T-cell (primary cell): ENCODE results near the gene CD80. TPM values are rescaled to one million over a fixed set of nuclear protein-coding genes. Genes with fewer than 3 reads are reported as not detected.

Source experiments
- ATAC-seq, 4 experiments: fragments of 200-7000 bp in 3 of 4; fragments of 150-1000 bp in 1 of 4; cut with Tn5 transposase; replicated peaks in 1 of 4; 1 replicate in 3 of 4; 2 replicates in 1 of 4; pipeline ENCODE4 v1.10.0; 2021; ENCODE audit warnings: moderate library complexity in 3 of 4, mild to moderate bottlenecking in 2 of 4, moderate number of reproducible peaks in 1 of 4
- CTCF ChIA-PET, 2 donors: fragments of 300-600 bp; sonication (Branson Sonifier 250); formaldehyde crosslinking; loops; one replicate each; lab custom pipeline; 2022; ENCODE audit warnings: antibody characterized with exemption in 2 of 2; lab: Charles Lee
- POLR2A ChIA-PET, 2 donors: fragments of 300-600 bp; sonication (Branson Sonifier 250); formaldehyde crosslinking; loops; one replicate each; lab custom pipeline; 2022; ENCODE audit warnings: antibody characterized with exemption in 2 of 2; lab: Charles Lee
- DNase-seq, 35 experiments: peaks; one replicate each; pipeline versions ENCODE4 v3.0.0 to v3.0.0-alpha.2; 2013 to 2023
- H3K27ac ChIP-seq: one replicate; pipeline ENCODE4 v1.5.1; 2013; ENCODE audit warnings: low read length
- H3K27me3 ChIP-seq, 2 experiments: replicated peaks in 1 of 2; 1 replicate in 1 of 2; 2 replicates in 1 of 2; pipeline versions ENCODE4 v1.6.1 to v1.7.0; 2013; ENCODE audit warnings: low read length in 1 of 2, mixed read lengths in 1 of 2; ENCODE audit not compliant: control insufficient read depth in 2 of 2, insufficient read depth in 2 of 2; ENCODE audit errors: extremely low read depth in 1 of 2
- H3K36me3 ChIP-seq, 2 donors: 1 replicate in 1 of 2; 2 replicates in 1 of 2; pipeline versions ENCODE4 v1.6.1 to v1.7.0; 2013; ENCODE audit warnings: low read length in 1 of 2; ENCODE audit not compliant: control insufficient read depth in 2 of 2, insufficient read depth in 1 of 2; ENCODE audit errors: extremely low read depth in 1 of 2
- H3K4me1 ChIP-seq, 2 experiments: 1 replicate in 1 of 2; 2 replicates in 1 of 2; pipeline versions ENCODE4 v1.6.1 to v1.7.0; 2013; ENCODE audit warnings: low read length in 2 of 2, mixed read lengths in 1 of 2; ENCODE audit not compliant: insufficient read depth in 2 of 2, control insufficient read depth in 1 of 2; ENCODE audit errors: extremely low read depth in 1 of 2
- H3K4me3 ChIP-seq, 2 donors: 1 replicate in 1 of 2; 2 replicates in 1 of 2; pipeline versions ENCODE4 v1.5.1 to v1.7.0; 2013; ENCODE audit warnings: mild to moderate bottlenecking in 2 of 2, low read length in 1 of 2, moderate library complexity in 1 of 2; ENCODE audit not compliant: control insufficient read depth in 1 of 2; ENCODE audit errors: extremely low read depth in 1 of 2
- H3K9me3 ChIP-seq: 2 replicates; pipeline ENCODE4 v1.7.0; 2013
- H3K27ac Mint-ChIP-seq, 2 donors: one replicate each; pipeline ENCODE4 v1.8.0; 2020 to 2021; ENCODE audit warnings: mild to moderate bottlenecking in 2 of 2, mixed read lengths in 2 of 2
- H3K27me3 Mint-ChIP-seq, 2 donors: one replicate each; pipeline ENCODE4 v1.8.0; 2021 to 2022; ENCODE audit warnings: mixed read lengths in 2 of 2
- H3K36me3 Mint-ChIP-seq: one replicate; pipeline ENCODE4 v1.8.0; 2021; ENCODE audit warnings: mixed read lengths
- H3K4me1 Mint-ChIP-seq, 3 donors: one replicate each; pipeline ENCODE4 v1.8.0; 2020 to 2022; ENCODE audit warnings: mixed read lengths in 3 of 3, mild to moderate bottlenecking in 1 of 3
- H3K4me3 Mint-ChIP-seq, 3 donors: one replicate each; pipeline ENCODE4 v1.8.0; 2020 to 2022; ENCODE audit warnings: mild to moderate bottlenecking in 3 of 3, mixed read lengths in 3 of 3, moderate library complexity in 3 of 3
- H3K9me3 Mint-ChIP-seq, 3 donors: one replicate each; pipeline ENCODE4 v1.8.0; 2020 to 2022; ENCODE audit warnings: mixed read lengths in 3 of 3
- WGBS: methylation state at CpG from one replicate; pipeline ENCODE4 v1.1.5; 2013; ENCODE audit warnings: missing lambda C conversion rate; ENCODE audit not compliant: insufficient coverage; 5-methylcytosine and 5-hydroxymethylcytosine counted together
- total RNA-seq, 35 experiments: library from RNA in 6 of 35; stranded (reverse) in 6 of 35; fragments of 120-200 nt in 1 of 35; gene quantifications; one replicate each; pipeline versions ENCODE4 v1.2.1 to v1.2.4 and lab custom pipeline; 2013 to 2026

CD80 gene
- total RNA-seq, 5 donors from 2014 or later (not counting 1 experiment from before 2014, with no cell fraction given) = 1.3 to 3.5 (median 2.0) TPM

DNA sequence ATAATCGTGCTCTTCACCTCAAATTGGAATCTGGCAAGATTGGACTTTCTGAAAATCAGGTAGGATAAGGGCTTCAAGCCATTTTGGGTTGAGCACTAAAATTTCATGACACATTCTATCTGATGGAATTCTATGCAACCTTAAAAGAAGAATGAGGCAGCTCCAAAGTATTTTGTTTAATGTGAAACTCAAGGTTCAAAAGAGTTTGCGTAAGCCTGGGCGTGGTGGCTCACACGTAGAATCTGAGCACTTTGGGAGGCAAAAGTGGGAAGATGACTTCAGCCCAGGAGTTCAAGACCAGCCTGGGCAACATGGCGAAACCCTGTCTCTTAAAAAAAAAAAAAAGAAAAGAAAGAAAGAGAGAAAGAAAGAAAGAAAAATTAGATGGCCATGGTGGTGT is 34.7 kb upstream of the CD80 start:
- Mint-ChIP-seq H3K9me3 (no peaks in the 10 kb centered on the region), H3K36me3 (no peaks in the 10 kb centered on the region), H3K27ac (no peak overlapping the region), H3K4me3 (no peak overlapping the region), H3K27me3 (peaks cover 9 to 19% of the 10 kb centered on the region in 2 donors), H3K4me1 (peaks cover 0 to 11% (median 5%) of the 10 kb centered on the region in 3 donors)
- H3K27me3 ChIP-seq = no peaks in the 10 kb centered on the region
- no peaks in the 10 kb centered on the region for H3K9me3 ChIP-seq
- H3K36me3 ChIP-seq = no peaks in the 10 kb centered on the region
- ATAC-seq (no peak), DNase-seq (no peak)
- H3K4me3 ChIP-seq = no peak overlapping the region
- POLR2A ChIA-PET = no interaction called here
- H3K4me1 ChIP-seq = no peaks in the 10 kb centered on the region
- 85% methylated on average over 4 of the region's 5 CpGs for WGBS
- CTCF ChIA-PET = no interaction called here
- no peak overlapping the region for H3K27ac ChIP-seq

DNA sequence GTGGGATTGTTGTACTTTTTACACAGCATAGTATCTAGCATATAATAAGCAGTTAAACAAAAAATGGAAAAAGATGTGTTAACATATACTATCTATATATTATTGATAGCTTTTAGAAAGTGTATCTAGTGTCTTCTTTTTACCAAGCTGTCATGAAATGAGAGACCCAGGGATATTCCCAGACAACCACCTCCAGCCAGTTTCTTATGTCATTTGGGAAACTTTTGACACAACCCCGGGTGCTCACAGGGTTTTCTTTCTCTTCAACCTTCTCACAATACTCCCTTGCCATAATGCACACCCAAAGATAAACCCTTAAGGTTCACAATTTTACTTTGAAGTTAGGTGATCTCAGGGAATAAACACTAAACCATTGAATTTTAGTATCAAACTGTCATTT is 33.4 kb upstream of the CD80 start:
- DNase-seq (no peak), ATAC-seq (no peak)
- Mint-ChIP-seq H3K36me3 (no peaks in the 10 kb centered on the region), H3K27me3 (peaks cover 12 to 23% of the 10 kb centered on the region in 2 donors), H3K4me3 (no peak overlapping the region), H3K9me3 (no peaks in the 10 kb centered on the region), H3K4me1 (peaks cover 0 to 12% (median 11%) of the 10 kb centered on the region in 3 donors), H3K27ac (no peak overlapping the region)
- no peak overlapping the region for H3K4me3 ChIP-seq
- no peaks in the 10 kb centered on the region for H3K27me3 ChIP-seq
- no peaks in the 10 kb centered on the region for H3K9me3 ChIP-seq
- no peak overlapping the region for H3K27ac ChIP-seq
- H3K36me3 ChIP-seq = no peaks in the 10 kb centered on the region
- POLR2A ChIA-PET = no interaction called here
- no peaks in the 10 kb centered on the region for H3K4me1 ChIP-seq
- 80% methylated on average over 1 of the region's 1 CpG for whole genome bisulfite sequencing
- CTCF ChIA-PET = interaction anchor here in 1 of 2 donors (0.6 kb wide), 1 partner anchor 45 kb away, joined by 7 read pairs; no protein-coding TSS in a partner anchor

DNA sequence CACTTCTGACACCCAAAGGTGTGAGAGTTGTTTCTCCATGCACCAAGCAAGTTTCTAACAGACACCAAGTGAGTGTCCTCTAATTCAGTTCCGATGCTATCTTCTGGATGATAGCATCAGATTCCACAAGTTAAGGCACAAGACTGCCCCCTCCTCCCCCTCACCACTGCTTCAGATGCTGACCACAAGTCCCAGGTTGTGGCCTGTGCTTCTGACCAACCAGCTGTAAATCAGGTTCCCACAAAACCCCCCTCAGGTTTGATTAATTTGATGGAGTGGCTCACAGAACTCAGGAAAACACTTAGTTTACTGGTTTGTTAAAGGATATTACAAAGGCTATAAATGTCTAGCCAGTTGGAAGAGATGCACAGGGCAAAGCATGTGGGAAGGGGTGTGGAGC is 31.3 kb upstream of the CD80 start:
- H3K9me3 Mint-ChIP-seq = no peaks in the 10 kb centered on the region
- CTCF ChIA-PET = no interaction called here
- H3K27ac ChIP-seq = no peak overlapping the region

DNA sequence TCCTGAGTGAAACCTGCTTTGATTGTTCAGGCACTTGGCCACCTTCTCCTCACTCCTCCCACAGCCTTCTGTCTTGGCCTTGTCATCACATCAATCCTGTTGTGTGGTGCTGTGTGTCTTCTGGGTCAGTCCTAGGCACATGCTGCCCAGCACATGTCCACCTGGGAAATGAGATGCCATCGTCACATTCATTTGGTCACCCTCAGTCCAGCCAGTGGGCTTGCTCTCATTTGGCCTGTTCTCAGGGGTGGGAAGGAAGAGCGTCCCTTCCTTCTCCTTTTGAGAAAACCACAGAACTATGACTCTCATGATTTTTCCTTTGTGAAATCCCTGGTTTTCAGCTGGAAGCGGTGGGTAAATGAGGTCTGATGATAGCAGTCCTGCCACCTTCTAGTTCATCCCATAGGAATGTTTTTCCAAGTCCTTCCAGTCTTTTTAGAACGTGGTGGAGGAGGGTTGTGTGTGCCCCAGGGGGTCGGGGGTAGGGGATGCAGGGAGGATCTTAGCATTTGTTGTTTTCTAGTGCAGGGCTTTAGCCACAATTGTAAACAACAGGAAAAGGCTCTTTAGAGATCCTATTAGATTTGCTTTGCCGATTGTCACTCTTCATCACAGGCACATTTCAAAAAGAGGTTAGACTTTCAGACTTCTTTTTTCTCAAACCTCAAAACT is 29.8 kb upstream of the CD80 start:
- H3K4me3 Mint-ChIP-seq = no peak overlapping the region

More for the DNA sequence above, 31.3 kb upstream of the CD80 start:
- no peak overlapping the region for H3K4me3 ChIP-seq
- no CpG with 5 or more reads among the region's 1 CpG for WGBS
- no peaks in the 10 kb centered on the region for H3K9me3 ChIP-seq
- H3K27me3 ChIP-seq = no peaks in the 10 kb centered on the region
- Mint-ChIP-seq H3K4me3 (no peak overlapping the region), H3K27ac (no peak overlapping the region), H3K4me1 (peaks cover 0 to 10% (median 3%) of the 10 kb centered on the region in 3 donors), H3K36me3 (no peaks in the 10 kb centered on the region), H3K27me3 (peaks cover 12 to 23% of the 10 kb centered on the region in 2 donors)
- DNase-seq (no peak), ATAC-seq (no peak)
- POLR2A ChIA-PET = no interaction called here
- H3K36me3 ChIP-seq = no peaks in the 10 kb centered on the region
- H3K4me1 ChIP-seq = no peaks in the 10 kb centered on the region

DNA sequence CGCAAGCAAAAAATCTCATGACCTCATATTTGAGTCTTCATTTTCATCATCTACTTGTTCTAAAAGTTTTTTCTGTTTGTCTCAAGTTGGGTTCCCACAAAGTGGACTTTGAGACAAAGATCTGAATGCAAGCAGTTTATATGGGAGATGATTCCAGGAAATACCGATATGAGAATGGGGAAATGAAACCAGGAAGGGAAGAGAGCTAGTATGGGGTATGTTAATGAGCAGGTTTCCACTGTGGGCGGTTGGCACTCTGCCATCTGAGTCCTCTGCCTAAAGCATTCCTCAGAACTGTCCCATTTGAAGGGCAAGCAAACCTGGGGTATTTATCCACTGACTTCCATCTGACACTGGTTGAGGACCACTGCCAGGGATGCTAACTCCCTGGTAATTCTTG is 28.7 kb upstream of the CD80 start:
- 33% methylated on average over 1 of the region's 3 CpGs for WGBS
- DNase-seq = no peak
- no peak overlapping the region for H3K27ac Mint-ChIP-seq
- no peak overlapping the region for H3K4me3 ChIP-seq
- peaks cover 0 to 10% (median 0%) of the 10 kb centered on the region in 3 donors for H3K4me1 Mint-ChIP-seq
- H3K36me3 ChIP-seq = no peaks in the 10 kb centered on the region
- H3K27ac ChIP-seq = no peak overlapping the region
- H3K9me3 Mint-ChIP-seq = no peaks in the 10 kb centered on the region
- CTCF ChIA-PET = no interaction called here
- ATAC-seq = no peak
- POLR2A ChIA-PET = no interaction called here
- H3K4me3 Mint-ChIP-seq = no peak overlapping the region
- peaks cover 12 to 19% of the 10 kb centered on the region in 2 donors for H3K27me3 Mint-ChIP-seq
- no peaks in the 10 kb centered on the region for H3K36me3 Mint-ChIP-seq
- no peaks in the 10 kb centered on the region for H3K4me1 ChIP-seq
- no peaks in the 10 kb centered on the region for H3K27me3 ChIP-seq
- no peaks in the 10 kb centered on the region for H3K9me3 ChIP-seq

More for the DNA sequence above, 29.8 kb upstream of the CD80 start:
- 100% methylated on average over 1 of the region's 6 CpGs for WGBS
- H3K27ac Mint-ChIP-seq = no peak overlapping the region
- Histone ChIP-seq H3K4me1 (no peaks in the 10 kb centered on the region), H3K27me3 (no peaks in the 10 kb centered on the region), H3K4me3 (no peak overlapping the region), H3K36me3 (no peaks in the 10 kb centered on the region), H3K27ac (no peak overlapping the region), H3K9me3 (no peaks in the 10 kb centered on the region)
- DNase-seq = no peak
- ATAC-seq = no peak
- POLR2A ChIA-PET = no interaction called here
- peaks cover 12 to 23% of the 10 kb centered on the region in 2 donors for H3K27me3 Mint-ChIP-seq
- CTCF ChIA-PET = no interaction called here
- no peaks in the 10 kb centered on the region for H3K36me3 Mint-ChIP-seq
- H3K9me3 Mint-ChIP-seq = no peaks in the 10 kb centered on the region
- H3K4me1 Mint-ChIP-seq = peaks cover 0 to 10% (median 0%) of the 10 kb centered on the region in 3 donors

DNA sequence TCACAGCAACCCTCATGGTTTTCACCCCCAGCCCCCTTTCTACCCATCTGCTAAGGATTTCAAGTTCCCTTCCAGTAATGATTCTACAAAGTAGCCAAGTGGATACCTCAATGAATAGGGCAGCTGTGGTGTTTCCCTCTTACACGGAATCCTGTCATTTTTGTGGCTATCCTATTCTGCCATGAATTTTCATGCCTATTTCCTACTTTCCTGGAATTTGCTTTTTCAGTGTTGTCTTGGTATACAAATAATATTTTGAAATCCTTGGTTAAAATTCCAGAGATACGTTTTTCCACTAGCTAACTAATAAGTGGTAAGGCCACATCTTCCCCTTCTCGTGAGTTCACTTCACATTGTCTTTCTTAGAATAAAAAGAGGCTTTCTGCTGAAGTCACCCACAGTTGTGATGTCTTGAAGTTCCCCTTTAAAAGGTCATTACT is 27.3 kb upstream of the CD80 start:
- DNase-seq (no peak), ATAC-seq (no peak)
- Mint-ChIP-seq H3K27me3 (peaks cover 10% of the 10 kb centered on the region in 2 donors), H3K4me1 (peaks cover 0 to 10% (median 0%) of the 10 kb centered on the region in 3 donors), H3K36me3 (no peaks in the 10 kb centered on the region), H3K4me3 (no peak overlapping the region), H3K9me3 (no peaks in the 10 kb centered on the region), H3K27ac (no peak overlapping the region)
- ChIA-PET CTCF (no interaction called here), POLR2A (no interaction called here)
- no peaks in the 10 kb centered on the region for H3K9me3 ChIP-seq
- H3K4me3 ChIP-seq = no peak overlapping the region
- no peaks in the 10 kb centered on the region for H3K4me1 ChIP-seq
- no peaks in the 10 kb centered on the region for H3K27me3 ChIP-seq
- no peak overlapping the region for H3K27ac ChIP-seq
- H3K36me3 ChIP-seq = no peaks in the 10 kb centered on the region
- WGBS = 20% methylated on average over 1 of the region's 3 CpGs
